Fibroblast of lung (primary cell): ENCODE data around the gene ARMC6. TPM values are rescaled to one million over a fixed set of nuclear protein-coding genes. Genes with fewer than 3 reads are reported as not detected.

Experiments
- DNase-seq, 2 donors: peaks; one replicate each; pipeline versions ENCODE4 v3.0.0 to v3.0.0-alpha.2; 2010; ENCODE audit warnings: low read depth in 2 of 2
- H2AFZ ChIP-seq: 2 replicates; pipeline ENCODE4 v1.5.1; 2012; ENCODE audit warnings: low read length, control low read depth, inconsistent platforms
- H3K27ac ChIP-seq: 2 replicates; pipeline ENCODE4 v1.5.1; 2011; ENCODE audit warnings: low read length, control low read depth; ENCODE audit not compliant: insufficient read depth
- H3K27me3 ChIP-seq: 2 replicates; pipeline ENCODE4 v1.5.1; 2011; ENCODE audit warnings: mild to moderate bottlenecking, low read length; ENCODE audit not compliant: control insufficient read depth, insufficient read depth
- H3K36me3 ChIP-seq: 2 replicates; pipeline ENCODE4 v1.5.1; 2011; ENCODE audit warnings: low read length; ENCODE audit not compliant: control insufficient read depth, insufficient read depth
- H3K4me1 ChIP-seq: 2 replicates; pipeline ENCODE4 v1.5.1; 2011; ENCODE audit warnings: low read length; ENCODE audit not compliant: control insufficient read depth, insufficient read depth; ENCODE audit errors: extremely low read depth
- H3K4me2 ChIP-seq: 2 replicates; pipeline ENCODE4 v1.5.1; 2011; ENCODE audit warnings: low read length, control low read depth; ENCODE audit not compliant: insufficient read depth; ENCODE audit errors: extremely low read depth
- H3K4me3 ChIP-seq, 4 experiments: fragments of 200-600 bp in 1 of 4; sonication (generic) in 1 of 4; replicated peaks in 1 of 4; 2 replicates each; pipeline ENCODE4 v1.5.1; 2011 to 2016; ENCODE audit warnings: low read length in 4 of 4, low read depth in 3 of 4, mild to moderate bottlenecking in 3 of 4, control low read depth in 2 of 4, inconsistent platforms in 1 of 4, mixed read lengths in 1 of 4; ENCODE audit not compliant: insufficient read depth in 1 of 4; ENCODE audit errors: control extremely low read depth in 1 of 4
- H3K79me2 ChIP-seq: 2 replicates; pipeline ENCODE4 v1.5.1; 2012; ENCODE audit warnings: mild to moderate bottlenecking, low read length, inconsistent platforms; ENCODE audit not compliant: control insufficient read depth, insufficient read depth
- H3K9ac ChIP-seq: 2 replicates; pipeline ENCODE4 v1.5.1; 2011; ENCODE audit warnings: mild to moderate bottlenecking, low read length, control low read depth; ENCODE audit not compliant: insufficient read depth
- H3K9me3 ChIP-seq: 2 replicates; pipeline ENCODE4 v1.5.1; 2012; ENCODE audit warnings: low read depth, low read length; ENCODE audit not compliant: control insufficient read depth, insufficient read depth
- H4K20me1 ChIP-seq: 2 replicates; pipeline ENCODE4 v1.5.1; 2011; ENCODE audit warnings: low read length; ENCODE audit not compliant: control insufficient read depth, insufficient read depth; ENCODE audit errors: extremely low read depth
- CTCF ChIP-seq, 2 donors: IDR thresholded peaks in 1 of 2; conservative IDR thresholded peaks in 1 of 2; 1 replicate in 1 of 2; 2 replicates in 1 of 2; pipeline ENCODE4 v1.5.1; 2011 to 2012; ENCODE audit warnings: low read length in 2 of 2, control low read depth in 1 of 2, inconsistent platforms in 1 of 2, low read depth in 1 of 2, mild to moderate bottlenecking in 1 of 2
- EZH2 ChIP-seq: IDR thresholded peaks from 2 replicates; pipeline ENCODE4 v1.5.1; 2012; ENCODE audit warnings: low read length, control low read depth, mild to moderate bottlenecking; ENCODE audit errors: missing control alignments
- polyA plus RNA-seq, 2 donors: library from polyadenylated mRNA; depleted of rRNA in 1 of 2; stranded (reverse) in 1 of 2; unstranded in 1 of 2; fragments of >200 nt; gene quantifications; 2 replicates each; pipeline ENCODE4 v1.2.1, GENCODE V29; 2011 to 2012; ENCODE audit warnings: missing spikeins in 1 of 2
- total RNA-seq: library from RNA; depleted of rRNA; stranded (reverse); fragments of >200 nt; gene quantifications from 2 replicates; pipeline ENCODE4 v1.2.1, GENCODE V29; 2014

The ARMC6 gene
- total and polyA plus RNA-seq, 2 donors (not counting 1 experiment from before 2014, with no cell fraction given): 14.0 to 35.8 TPM

- no peak for TF ChIP-seq EZH2
- no peak overlapping the region for H3K27ac ChIP-seq
- H3K9me3 ChIP-seq: no peaks in the 10 kb centered on the region
- H3K36me3 ChIP-seq: no peaks in the 10 kb centered on the region
- peaks cover 12% of the 10 kb centered on the region for H3K4me1 ChIP-seq
- no peak overlapping the region for H3K4me3 ChIP-seq
- H3K27me3 ChIP-seq: no peaks in the 10 kb centered on the region
- H4K20me1 ChIP-seq: no peaks in the 10 kb centered on the region
- no peak for DNase-seq
- no peak overlapping the region for H2AFZ ChIP-seq
- H3K9ac ChIP-seq: no peak overlapping the region
- H3K4me2 ChIP-seq: no peak overlapping the region
- H3K79me2 ChIP-seq: no peaks in the 10 kb centered on the region
Measured at GRCh38 chr19:19067276-19068072, 34.1 kb downstream of the ARMC6 start.

- no peak overlapping the region for H3K27ac ChIP-seq
- H3K9ac ChIP-seq: no peak overlapping the region
- TF ChIP-seq EZH2 (no peak), CTCF (conservative IDR thresholded peaks at IDR 0.05 in 1 of 2, IDR thresholded peaks at IDR 0.05 in 1 of 2; ENCODE audit: low read depth in 1 of 2, low read length in 2 of 2) (no peak)
- H3K4me2 ChIP-seq: no peak overlapping the region
- H2AFZ ChIP-seq: no peak overlapping the region
- H3K4me3 ChIP-seq: no peak overlapping the region
- H3K9me3 ChIP-seq: no peaks in the 10 kb centered on the region
- H3K79me2 ChIP-seq: no peaks in the 10 kb centered on the region
- no peaks in the 10 kb centered on the region for H3K36me3 ChIP-seq
- DNase-seq: no peak
- peaks cover 3% of the 10 kb centered on the region for H3K4me1 ChIP-seq
- no peaks in the 10 kb centered on the region for H3K27me3 ChIP-seq
- H4K20me1 ChIP-seq: no peaks in the 10 kb centered on the region
Measured at GRCh38 chr19:19068659-19069654, 35.6 kb downstream of the ARMC6 start.

GRCh38 chr19:19071897-19072296 lies 38.5 kb downstream of the ARMC6 start:
- H3K9ac ChIP-seq: no peak overlapping the region
- no peaks in the 10 kb centered on the region for H3K27me3 ChIP-seq
- no peak for TF ChIP-seq EZH2
- no peak for TF ChIP-seq CTCF (conservative IDR thresholded peaks at IDR 0.05 in 1 of 2, IDR thresholded peaks at IDR 0.05 in 1 of 2; ENCODE audit: low read depth in 1 of 2, low read length in 2 of 2)
- H3K36me3 ChIP-seq: no peaks in the 10 kb centered on the region
- no peak overlapping the region for H3K4me2 ChIP-seq
- no peaks in the 10 kb centered on the region for H3K9me3 ChIP-seq
- H3K79me2 ChIP-seq: no peaks in the 10 kb centered on the region
- H2AFZ ChIP-seq: no peak overlapping the region
- no peak for DNase-seq
- H3K4me3 ChIP-seq: no peak overlapping the region
- H4K20me1 ChIP-seq: no peaks in the 10 kb centered on the region
- H3K27ac ChIP-seq: no peak overlapping the region
- no peaks in the 10 kb centered on the region for H3K4me1 ChIP-seq
